Esophagus squamous epithelium (tissue), 4 donors: ENCODE measurements around the gene SPSB1.

Source experiments
- CTCF ChIP-seq, 6 experiments: fragments of 450-650 bp in 4 of 6; fragments of 200-600 bp in 2 of 6; sonication (generic) in 2 of 6; IDR thresholded peaks; one replicate each; pipeline ENCODE4 v1.5.1; 2016 to 2019; ENCODE audit warnings: antibody characterized with exemption in 6 of 6, mild to moderate bottlenecking in 4 of 6, moderate library complexity in 4 of 6
- POLR2A ChIP-seq, 4 donors: fragments of 450-650 bp; IDR thresholded peaks; one replicate each; pipeline ENCODE4 v1.6.1; 2017; ENCODE audit warnings: antibody characterized with exemption in 4 of 4, mild to moderate bottlenecking in 4 of 4, moderate library complexity in 3 of 4

DNA sequence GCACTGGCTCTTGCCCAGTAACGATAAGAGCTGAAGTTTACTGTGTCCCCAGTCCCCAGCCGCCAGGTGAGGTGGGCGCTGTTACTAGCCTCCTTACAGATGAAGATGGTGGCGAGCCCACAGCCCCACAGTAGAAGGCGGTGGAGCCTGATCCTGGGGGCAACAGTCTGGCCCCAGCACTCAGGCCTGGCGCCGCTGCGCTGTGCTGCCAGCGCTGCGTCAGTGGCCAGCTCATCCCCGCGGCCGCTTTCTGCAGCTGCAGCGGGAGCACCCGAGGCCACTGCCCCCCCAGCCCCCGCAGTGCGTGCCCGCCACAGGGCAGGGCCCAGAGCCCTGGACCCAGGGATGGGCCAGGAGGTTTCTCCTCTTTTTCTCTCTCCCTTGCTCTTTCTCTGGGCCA is 44.8 kb upstream of the SPSB1 start:
- TF ChIP-seq CTCF (IDR thresholded peaks at IDR 0.05): no peak
- no peak for TF ChIP-seq POLR2A (IDR thresholded peaks at IDR 0.05)
